C4-2B (cell line): ENCODE data around the gene CTNNA3.

Experiments
- H3K27ac ChIP-seq: fragments of 450-650 bp; 2 replicates; pipeline ENCODE4 v1.5.1; 2017
- ZFX ChIP-seq: fragments of 450-650 bp; IDR thresholded peaks from 2 replicates; pipeline ENCODE4 v1.6.1; 2017
- TF ChIP-seq, protein P1 (sequence below): fragments of 450-650 bp; conservative IDR thresholded peaks from 2 replicates; pipeline ENCODE4 v1.5.1; 2017; ENCODE audit warnings: mild to moderate bottlenecking

The CTNNA3 gene

DNA sequence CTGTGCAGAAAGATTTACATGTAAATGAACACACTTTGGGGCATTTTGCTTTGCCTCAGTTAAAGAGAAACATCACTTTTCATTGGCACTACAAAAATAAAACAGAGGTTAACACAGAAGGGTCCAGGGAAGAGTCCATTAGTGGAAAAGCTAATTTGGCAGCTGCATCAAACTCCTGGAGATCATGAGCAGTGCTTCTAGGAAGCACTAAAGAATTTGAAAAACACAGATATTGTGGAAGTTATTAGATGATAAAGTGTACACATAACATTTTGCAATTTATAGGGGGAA, 608.9 kb downstream of the CTNNA3 start:
- no peak overlapping the region for H3K27ac ChIP-seq
- TF ChIP-seq, protein P1, sequence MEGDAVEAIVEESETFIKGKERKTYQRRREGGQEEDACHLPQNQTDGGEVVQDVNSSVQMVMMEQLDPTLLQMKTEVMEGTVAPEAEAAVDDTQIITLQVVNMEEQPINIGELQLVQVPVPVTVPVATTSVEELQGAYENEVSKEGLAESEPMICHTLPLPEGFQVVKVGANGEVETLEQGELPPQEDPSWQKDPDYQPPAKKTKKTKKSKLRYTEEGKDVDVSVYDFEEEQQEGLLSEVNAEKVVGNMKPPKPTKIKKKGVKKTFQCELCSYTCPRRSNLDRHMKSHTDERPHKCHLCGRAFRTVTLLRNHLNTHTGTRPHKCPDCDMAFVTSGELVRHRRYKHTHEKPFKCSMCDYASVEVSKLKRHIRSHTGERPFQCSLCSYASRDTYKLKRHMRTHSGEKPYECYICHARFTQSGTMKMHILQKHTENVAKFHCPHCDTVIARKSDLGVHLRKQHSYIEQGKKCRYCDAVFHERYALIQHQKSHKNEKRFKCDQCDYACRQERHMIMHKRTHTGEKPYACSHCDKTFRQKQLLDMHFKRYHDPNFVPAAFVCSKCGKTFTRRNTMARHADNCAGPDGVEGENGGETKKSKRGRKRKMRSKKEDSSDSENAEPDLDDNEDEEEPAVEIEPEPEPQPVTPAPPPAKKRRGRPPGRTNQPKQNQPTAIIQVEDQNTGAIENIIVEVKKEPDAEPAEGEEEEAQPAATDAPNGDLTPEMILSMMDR, result no peak
- no peak for TF ChIP-seq ZFX

GRCh38 chr10:67086327-67087134, 609.5 kb downstream of the CTNNA3 start:
- no peak for TF ChIP-seq ZFX
- TF ChIP-seq, protein P1, result no peak
- no peak overlapping the region for H3K27ac ChIP-seq

- TF ChIP-seq ZFX, result no peak
- TF ChIP-seq, protein P1, result no peak
- H3K27ac ChIP-seq, result no peak overlapping the region
These were observed 616.9 kb downstream of the CTNNA3 start for GRCh38 chr10:67079126-67079525.

DNA sequence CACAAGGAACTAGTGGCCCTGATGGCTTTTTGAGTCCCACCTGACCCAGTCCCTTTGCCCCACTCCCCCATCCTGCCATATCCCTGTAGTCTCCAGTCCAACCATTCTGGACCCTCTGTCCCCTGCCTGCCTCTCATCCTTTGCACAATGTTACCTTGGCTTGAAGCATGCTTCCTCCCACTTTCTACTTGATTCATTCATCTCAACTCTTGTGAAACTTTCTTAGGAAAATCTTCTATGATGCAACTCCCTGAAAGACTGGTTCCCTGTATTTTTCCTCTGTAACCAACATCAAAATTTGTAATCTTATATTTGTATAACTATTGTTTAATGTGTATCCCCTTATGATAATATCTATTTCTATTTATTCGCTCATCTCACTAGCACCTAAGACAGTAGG, 618.6 kb downstream of the CTNNA3 start:
- TF ChIP-seq, protein P1, result no peak
- TF ChIP-seq ZFX, result no peak
- H3K27ac ChIP-seq, result no peak overlapping the region

- TF ChIP-seq, protein P1, result no peak
- TF ChIP-seq ZFX, result no peak
- no peak overlapping the region for H3K27ac ChIP-seq
These were observed 619.9 kb downstream of the CTNNA3 start for GRCh38 chr10:67076144-67076543.

DNA sequence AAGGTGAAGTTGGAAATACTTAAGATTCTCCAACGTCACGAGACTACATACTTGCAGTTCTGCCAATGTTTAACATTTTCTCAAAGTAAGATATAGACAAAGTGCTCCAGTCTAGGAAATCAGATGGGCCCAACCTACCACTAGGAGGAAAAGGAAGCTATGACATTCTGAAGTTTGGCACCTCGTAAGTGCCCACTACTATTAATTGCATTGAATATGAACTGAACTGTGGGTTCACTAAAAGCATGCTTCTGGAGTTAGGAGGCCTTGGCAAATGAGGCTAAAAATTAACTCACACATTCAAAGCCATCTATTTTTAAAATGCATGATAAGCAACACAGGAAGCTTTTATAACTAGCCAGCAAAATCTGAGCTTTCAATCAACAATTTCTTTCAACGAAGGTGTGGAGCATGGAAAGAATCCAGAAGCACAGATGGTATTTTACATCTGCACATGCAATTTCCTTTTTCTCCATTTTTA, 620.5 kb downstream of the CTNNA3 start:
- H3K27ac ChIP-seq, result no peak overlapping the region
- TF ChIP-seq, protein P1, result no peak; the same call in 1 of the 2 replicates
- no peak for TF ChIP-seq ZFX

DNA sequence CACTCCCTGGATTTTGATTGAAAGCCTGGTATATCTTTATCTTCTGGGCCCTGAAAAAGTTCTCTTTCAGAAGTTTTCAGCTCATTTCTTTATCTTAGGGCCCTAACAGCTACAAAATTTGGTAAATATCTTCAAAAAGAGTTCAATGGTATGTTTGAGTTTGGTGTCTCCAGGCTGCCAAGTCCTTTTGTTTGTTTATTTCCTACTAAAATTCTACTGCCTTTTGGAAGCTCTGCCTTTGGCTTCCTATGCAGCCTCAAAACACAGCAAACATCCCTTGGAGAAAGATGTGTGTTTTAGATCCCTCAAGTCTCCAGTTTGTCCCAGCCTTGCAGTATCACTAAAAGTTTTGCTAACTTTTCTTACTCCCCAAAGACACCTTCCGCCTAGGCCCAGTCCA, 623.3 kb downstream of the CTNNA3 start:
- no peak for TF ChIP-seq ZFX
- TF ChIP-seq, protein P1, result no peak
- H3K27ac ChIP-seq, result no peak overlapping the region
